Retinal pigment epithelial cell (primary cell): ENCODE measurements around the gene RFLNA.

Experiments used
- DNase-seq: peaks from one replicate; pipeline ENCODE4 v3.0.0-alpha.2; 2010; ENCODE audit warnings: low read depth
- H3K4me3 ChIP-seq: 2 replicates; pipeline ENCODE4 v1.5.1; 2011; ENCODE audit warnings: mild to moderate bottlenecking, low read length, control low read depth, moderate library complexity
- CTCF ChIP-seq: conservative IDR thresholded peaks from 2 replicates; pipeline ENCODE4 v1.5.1; 2011; ENCODE audit warnings: low read depth, low read length, control low read depth, inconsistent platforms

RFLNA gene

GRCh38 chr12:124364543-124364942, 69.7 kb downstream of the RFLNA start:
- H3K4me3 ChIP-seq, result no peak overlapping the region
- TF ChIP-seq CTCF, result no peak
- no peak for DNase-seq
